ENCODE results near the gene LRRK1. TPM values are rescaled to one million over a fixed set of nuclear protein-coding genes. Genes with fewer than 3 reads are reported as not detected.

The LRRK1 gene
- total RNA-seq, 1 donor from 2014 or later, result 24.9 TPM

DNA sequence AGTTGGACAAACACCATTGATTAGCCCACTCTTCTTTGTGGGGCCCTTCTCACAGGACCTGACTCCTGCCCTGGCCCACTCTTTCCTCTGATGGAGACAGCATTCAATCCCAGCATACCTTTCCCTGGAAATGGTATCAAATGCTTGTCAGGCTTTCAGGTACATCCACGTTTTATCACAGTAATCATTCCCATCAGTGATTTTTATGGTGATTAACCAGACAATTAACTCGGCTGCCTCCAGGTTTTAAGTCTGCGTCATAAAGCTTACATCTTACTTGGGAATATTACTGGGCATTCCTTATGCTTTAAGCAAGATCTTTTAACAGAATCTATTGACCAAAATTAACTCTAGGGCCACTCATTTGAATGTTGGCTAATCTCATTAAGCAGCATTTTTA is 33.4 kb downstream of the LRRK1 start:
- intact Hi-C loops (cut with DNase I), result no loop called here
- no peak for ATAC-seq

DNA sequence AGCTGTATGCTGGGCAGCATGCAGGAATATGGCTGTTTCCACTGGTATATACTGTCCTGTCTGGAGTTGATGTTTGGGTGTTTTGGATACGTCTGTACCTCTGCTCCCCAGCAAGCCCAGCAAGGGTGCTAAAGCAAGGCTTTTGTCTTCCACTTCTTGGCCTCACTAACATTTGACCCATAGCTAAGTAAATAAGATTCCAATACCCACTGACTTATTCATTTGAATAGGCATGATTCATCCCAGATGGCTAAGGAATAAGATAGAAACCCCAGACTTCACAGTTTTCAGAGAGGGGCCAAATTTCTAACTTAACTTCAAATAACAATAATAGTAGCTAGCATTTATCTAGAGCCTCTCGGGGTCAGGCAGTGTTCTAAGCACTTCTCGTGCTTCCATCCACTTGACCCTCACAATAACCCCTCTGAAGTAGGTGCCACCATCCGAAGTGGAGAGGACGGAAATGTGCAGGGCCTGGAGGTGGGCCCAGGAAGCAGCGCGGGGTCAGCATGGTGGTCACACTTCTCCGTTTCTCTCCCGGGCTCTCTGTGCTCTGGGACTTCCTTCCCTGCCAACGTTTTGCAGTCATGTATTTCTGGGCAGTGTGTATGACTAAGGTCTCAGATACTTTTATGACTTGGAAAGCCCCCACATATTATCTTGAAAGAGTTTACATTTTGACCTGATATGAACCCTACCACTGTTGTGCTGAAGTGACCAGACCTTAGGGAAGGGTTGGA is 39.3 kb downstream of the LRRK1 start:
- intact Hi-C loops (cut with DNase I), result no loop called here
- ATAC-seq, result no peak
- DNase-seq (ENCODE audit: low spot score), result no peak

More for the DNA sequence above, 33.4 kb downstream of the LRRK1 start:
- no peak for DNase-seq (ENCODE audit: low spot score)

- ATAC-seq, result no peak
Measured at GRCh38 chr15:100959066-100960050, 40.2 kb downstream of the LRRK1 start.

GRCh38 chr15:100966997-100967396 is 47.8 kb downstream of the LRRK1 start:
- ATAC-seq (no peak), DNase-seq (ENCODE audit: low spot score) (no peak)
- intact Hi-C loops (cut with DNase I), result no loop called here

More at GRCh38 chr15:100959066-100960050, 40.2 kb downstream of the LRRK1 start:
- no peak for DNase-seq (ENCODE audit: low spot score)
- intact Hi-C loops (cut with DNase I), result no loop called here

DNA sequence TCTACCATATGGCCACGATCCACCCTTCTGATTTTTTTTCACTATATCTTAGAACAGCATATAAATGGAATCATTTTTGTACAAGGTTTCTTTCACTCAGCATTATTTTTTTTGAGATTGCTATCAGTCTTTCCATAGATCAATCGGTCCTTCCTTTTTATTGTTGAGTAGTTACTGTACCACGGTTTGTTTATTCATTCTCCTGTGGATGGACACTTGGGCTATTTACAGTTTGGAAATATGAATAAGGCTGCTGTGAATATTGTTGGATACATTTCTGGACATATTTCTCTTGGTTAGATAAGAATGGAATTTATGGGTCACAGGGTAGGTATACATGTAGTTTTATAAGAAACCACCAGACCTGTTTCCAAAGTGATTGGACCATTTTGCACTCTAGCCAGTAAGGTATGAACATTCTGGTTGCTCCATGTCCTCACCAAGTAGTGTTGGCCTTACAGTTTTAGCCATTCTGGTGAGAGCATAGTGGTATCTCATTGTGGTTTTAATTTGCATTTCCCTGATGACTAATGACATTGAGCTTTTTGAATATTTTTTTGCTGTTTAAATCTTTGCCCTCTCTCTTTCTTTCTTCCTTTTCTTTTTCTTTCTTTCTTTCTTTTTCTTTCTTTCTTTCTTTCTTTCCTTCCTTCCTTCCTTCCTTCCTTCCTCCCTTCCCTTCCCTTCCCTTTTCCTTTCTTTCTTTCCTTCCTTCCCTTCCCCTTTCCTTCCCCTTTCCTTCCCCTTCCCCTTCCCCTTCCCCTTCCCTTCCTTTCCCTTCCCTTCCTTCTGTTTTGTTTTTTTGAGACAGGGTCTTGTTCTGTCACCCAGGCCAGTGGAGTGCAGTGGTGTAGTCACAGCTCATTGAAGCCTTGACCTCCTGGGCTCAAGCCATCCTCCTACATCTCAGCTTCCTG is 49.2 kb downstream of the LRRK1 start:
- DNase-seq (ENCODE audit: low spot score) (no peak), ATAC-seq (no peak)
- intact Hi-C loops (cut with DNase I), result no loop called here

DNA sequence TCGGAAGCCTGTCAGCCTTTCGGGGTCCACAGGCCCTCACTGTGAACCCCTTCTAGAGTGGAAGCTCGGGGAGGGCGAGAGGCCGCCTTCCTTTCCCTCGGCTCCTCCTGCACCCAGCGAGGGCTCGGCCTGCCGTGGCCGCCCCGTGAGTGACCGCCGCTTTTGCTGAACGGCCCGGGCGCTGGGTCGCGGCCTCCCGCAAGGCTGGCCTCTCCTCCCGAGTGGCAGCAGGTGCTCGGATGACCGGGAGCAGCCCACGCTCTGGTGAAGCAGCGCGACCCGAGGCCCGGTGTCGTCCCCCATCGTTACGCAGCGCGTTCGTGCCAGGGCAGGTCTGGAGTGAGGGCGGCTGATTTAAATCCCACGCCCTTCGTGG is 53.8 kb downstream of the LRRK1 start:
- ATAC-seq, result no peak

GRCh38 chr15:100973351-100974111 is 54.4 kb downstream of the LRRK1 start:
- DNase-seq (ENCODE audit: low spot score) (no peak), ATAC-seq (no peak)
- intact Hi-C loops (cut with DNase I), result no loop called here

More for the DNA sequence above, 53.8 kb downstream of the LRRK1 start:
- intact Hi-C loops (cut with DNase I), result no loop called here
- DNase-seq (ENCODE audit: low spot score), result no peak

DNA sequence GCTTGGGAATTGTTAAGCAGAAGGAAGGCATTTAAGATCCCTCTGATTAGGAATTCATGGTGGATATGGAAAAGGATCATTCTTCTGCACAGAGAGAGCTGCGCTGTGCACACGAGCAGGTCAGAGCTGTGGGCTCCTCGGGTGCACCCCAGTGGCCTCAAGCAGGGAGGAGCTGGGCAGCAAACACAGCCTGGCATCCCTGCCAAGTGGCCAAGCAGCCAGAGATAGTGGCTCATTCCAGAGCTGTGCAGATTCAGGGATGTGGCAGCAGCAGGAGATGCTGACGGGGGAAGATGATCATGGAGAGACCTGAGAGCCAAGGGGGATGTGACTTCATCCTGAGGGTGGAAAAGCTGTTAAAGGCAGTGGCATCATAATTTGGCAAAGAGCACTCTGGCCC is 55.9 kb downstream of the LRRK1 start:
- ATAC-seq (no peak), DNase-seq (ENCODE audit: low spot score) (no peak)
- intact Hi-C loops (cut with DNase I), result no loop called here

GRCh38 chr15:100980410-100981046 is 61.4 kb downstream of the LRRK1 start:
- intact Hi-C loops (cut with DNase I), result no loop called here
- DNase-seq (ENCODE audit: low spot score), result no peak
- ATAC-seq, result no peak

DNA sequence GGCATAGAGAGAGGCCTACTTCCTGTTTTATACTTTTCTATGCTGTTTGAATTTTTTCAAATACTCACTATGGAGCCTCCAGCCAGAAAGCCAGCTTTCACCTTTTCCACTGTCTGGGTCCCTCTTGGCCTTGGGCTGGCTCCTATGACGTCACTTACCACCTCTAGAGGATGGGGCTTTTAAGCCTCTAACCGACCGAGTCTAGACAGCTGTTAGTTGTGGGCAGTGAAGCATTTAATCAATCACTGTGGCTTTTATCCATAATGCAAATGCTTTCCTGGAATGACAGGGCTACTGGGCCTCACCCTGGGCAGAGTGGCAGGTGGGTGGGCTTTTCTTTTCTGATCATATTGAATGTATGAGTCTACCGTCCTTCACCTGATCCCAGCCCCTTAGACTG is 61.9 kb downstream of the LRRK1 start:
- ATAC-seq (no peak), DNase-seq (ENCODE audit: low spot score) (no peak)
- intact Hi-C loops (cut with DNase I), result no loop called here

DNA sequence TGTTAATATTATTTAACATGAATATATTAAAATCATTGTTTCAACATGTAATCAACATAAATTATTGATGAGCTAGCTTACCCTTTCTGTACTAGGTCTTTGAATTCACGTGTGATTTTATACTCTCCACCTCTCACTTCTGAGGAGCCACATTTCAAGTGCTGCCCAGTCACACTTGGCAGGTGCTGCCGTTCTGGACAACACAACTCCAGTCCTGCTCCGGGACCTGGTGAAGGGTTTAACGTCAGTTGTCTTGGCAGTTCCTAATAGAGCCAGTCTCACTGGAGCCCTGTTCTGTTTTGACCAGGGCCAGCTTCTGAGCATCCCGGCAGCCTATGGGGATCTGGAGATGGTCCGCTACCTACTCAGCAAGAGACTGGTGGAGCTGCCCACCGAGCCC is 64.1 kb downstream of the LRRK1 start:
- no peak for DNase-seq (ENCODE audit: low spot score)
- intact Hi-C loops (cut with DNase I), result no loop called here
- no peak for ATAC-seq

GRCh38 chr15:100985401-100985800 is 66.2 kb downstream of the LRRK1 start:
- ATAC-seq (no peak), DNase-seq (ENCODE audit: low spot score) (no peak)
- intact Hi-C loops (cut with DNase I), result no loop called here

DNA sequence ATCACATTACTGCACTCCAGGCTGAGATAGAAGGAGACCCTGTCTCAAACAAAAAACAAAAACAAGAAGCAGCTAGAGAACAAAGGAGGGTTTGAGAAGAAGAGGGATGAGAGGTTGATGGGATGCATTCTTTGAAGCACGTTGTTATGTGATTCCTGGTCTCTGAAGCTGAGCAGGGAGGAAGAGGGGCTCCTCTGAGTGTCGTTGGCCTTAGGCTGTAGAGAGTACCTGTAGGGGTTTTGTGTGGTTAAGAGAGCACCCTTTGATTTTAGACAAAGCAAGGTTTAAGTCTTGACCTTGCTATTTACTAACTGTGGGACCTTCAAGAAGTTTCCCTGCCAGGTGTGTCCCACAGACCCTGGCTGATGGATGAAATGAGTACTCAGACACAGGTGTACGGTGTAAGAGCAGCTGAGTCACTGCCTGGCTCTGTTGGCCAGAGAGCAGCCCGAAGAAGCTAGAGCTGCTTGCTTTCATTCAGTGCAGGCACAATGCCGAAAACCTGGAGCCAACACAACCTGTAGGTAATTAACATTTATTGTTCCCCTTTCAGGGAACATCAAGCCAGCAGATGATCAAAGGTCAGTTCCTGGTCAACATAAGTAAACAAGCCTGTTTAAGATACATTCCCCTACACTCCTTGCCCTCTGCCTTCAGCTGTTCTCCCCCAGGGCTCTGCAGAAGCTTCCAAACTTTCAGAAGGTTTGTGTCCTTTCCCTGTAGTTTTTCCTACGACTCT is 67.2 kb downstream of the LRRK1 start:
- no peak for DNase-seq (ENCODE audit: low spot score)
- intact Hi-C loops (cut with DNase I), result no loop called here
- ATAC-seq, result peak; percentile 76

GRCh38 chr15:100987143-100987542 is 68.0 kb downstream of the LRRK1 start:
- ATAC-seq, result peak; percentile 95
- DNase-seq (ENCODE audit: low spot score), result no peak
- intact Hi-C loops (cut with DNase I), result no loop called here

GRCh38 chr15:100988297-100988696 is 69.1 kb downstream of the LRRK1 start:
- intact Hi-C loops (cut with DNase I), result no loop called here
- no peak for DNase-seq (ENCODE audit: low spot score)

DNA sequence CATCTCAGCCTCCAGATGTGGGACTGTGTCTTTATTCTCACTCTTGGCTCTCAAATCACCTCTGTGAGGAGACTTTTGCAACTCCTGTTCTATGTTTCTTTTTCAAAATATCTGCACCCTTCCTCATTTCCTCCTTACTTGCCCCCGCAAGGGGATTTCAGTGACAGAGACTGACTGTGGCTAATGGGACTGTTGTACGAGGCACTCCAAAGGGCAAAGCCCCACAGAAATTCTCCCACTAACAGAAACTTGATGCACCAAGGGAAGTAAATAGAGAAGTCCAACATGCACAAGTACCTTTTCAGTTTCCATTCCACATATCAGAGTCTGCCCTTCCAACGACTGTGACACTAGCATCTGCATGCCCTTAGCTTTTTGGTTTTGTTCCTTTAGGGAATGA is 69.7 kb downstream of the LRRK1 start:
- DNase-seq (ENCODE audit: low spot score) (no peak), ATAC-seq (no peak)
- intact Hi-C loops (cut with DNase I), result no loop called here

More at GRCh38 chr15:100988297-100988696, 69.1 kb downstream of the LRRK1 start:
- no peak for ATAC-seq

Data from sciatic nerve (tissue), 2 donors.